B cell (primary cell): ENCODE measurements around the gene PDZRN4.

Experiments
- EZH2 ChIP-seq: IDR thresholded peaks from 2 replicates; pipeline ENCODE4 v1.6.1; 2012; ENCODE audit warnings: borderline replicate concordance, low read depth, mild to moderate bottlenecking, moderate library complexity, low read length; ENCODE audit not compliant: insufficient read depth, poor library complexity, severe bottlenecking
- TF ChIP-seq, protein P1 (sequence below): fragments of 200-600 bp; IDR thresholded peaks from one replicate; pipeline ENCODE4 v1.8.0; 2022; ENCODE audit warnings: antibody characterized with exemption, mild to moderate bottlenecking

- TF ChIP-seq, protein P1, sequence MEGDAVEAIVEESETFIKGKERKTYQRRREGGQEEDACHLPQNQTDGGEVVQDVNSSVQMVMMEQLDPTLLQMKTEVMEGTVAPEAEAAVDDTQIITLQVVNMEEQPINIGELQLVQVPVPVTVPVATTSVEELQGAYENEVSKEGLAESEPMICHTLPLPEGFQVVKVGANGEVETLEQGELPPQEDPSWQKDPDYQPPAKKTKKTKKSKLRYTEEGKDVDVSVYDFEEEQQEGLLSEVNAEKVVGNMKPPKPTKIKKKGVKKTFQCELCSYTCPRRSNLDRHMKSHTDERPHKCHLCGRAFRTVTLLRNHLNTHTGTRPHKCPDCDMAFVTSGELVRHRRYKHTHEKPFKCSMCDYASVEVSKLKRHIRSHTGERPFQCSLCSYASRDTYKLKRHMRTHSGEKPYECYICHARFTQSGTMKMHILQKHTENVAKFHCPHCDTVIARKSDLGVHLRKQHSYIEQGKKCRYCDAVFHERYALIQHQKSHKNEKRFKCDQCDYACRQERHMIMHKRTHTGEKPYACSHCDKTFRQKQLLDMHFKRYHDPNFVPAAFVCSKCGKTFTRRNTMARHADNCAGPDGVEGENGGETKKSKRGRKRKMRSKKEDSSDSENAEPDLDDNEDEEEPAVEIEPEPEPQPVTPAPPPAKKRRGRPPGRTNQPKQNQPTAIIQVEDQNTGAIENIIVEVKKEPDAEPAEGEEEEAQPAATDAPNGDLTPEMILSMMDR, result no peak
- TF ChIP-seq EZH2, result no peak
These were observed 278.2 kb downstream of the PDZRN4 start for GRCh38 chr12:41466300-41466699.
